H1 (cell line): Measurements from ENCODE around the gene CACNA2D3. TPM values are rescaled to one million over a fixed set of nuclear protein-coding genes. Genes with fewer than 3 reads are reported as not detected.

Experiments used
- BACH1 ChIP-seq: IDR thresholded peaks from 2 replicates; pipeline ENCODE4 v1.6.1; 2012; ENCODE audit warnings: low read length, improper control_type of control experiment
- CBX5 ChIP-seq: fragments of 300-800, 300-1000 bp; sonication (generic); IDR thresholded peaks from 2 replicates; pipeline ENCODE4 v1.7.1; 2016; ENCODE audit warnings: antibody characterized with exemption, low read length, low read depth
- CHD1 ChIP-seq: IDR thresholded peaks from 2 replicates; pipeline ENCODE4 v1.6.1; 2012; ENCODE audit warnings: low read depth, low read length, improper control_type of control experiment
- CHD2 ChIP-seq: IDR thresholded peaks from 2 replicates; pipeline ENCODE4 v1.6.1; 2012; ENCODE audit warnings: low read length, improper control_type of control experiment
- CHD7 ChIP-seq: fragments of 300-600 bp; sonication (generic); IDR thresholded peaks from 2 replicates; pipeline ENCODE4 v1.7.1; 2012; ENCODE audit warnings: low read length, moderate library complexity, mild to moderate bottlenecking, inconsistent platforms; ENCODE audit not compliant: insufficient replicate concordance
- CTBP2 ChIP-seq: IDR thresholded peaks from 2 replicates; pipeline ENCODE4 v1.7.0; 2011; ENCODE audit warnings: borderline replicate concordance, mild to moderate bottlenecking, moderate library complexity, mixed read lengths, low read length; ENCODE audit not compliant: insufficient read depth, insufficient read length
- E2F6 ChIP-seq: IDR thresholded peaks from 2 replicates; pipeline ENCODE4 v1.6.1; 2012; ENCODE audit warnings: inconsistent platforms
- HDAC6 ChIP-seq: IDR thresholded peaks from one replicate; pipeline ENCODE4 v1.7.1; 2012; ENCODE audit warnings: low read depth, mild to moderate bottlenecking, inconsistent platforms, low read length, moderate library complexity
- MAX ChIP-seq: IDR thresholded peaks from 2 replicates; pipeline ENCODE4 v1.6.1; 2012; ENCODE audit warnings: inconsistent platforms
- SIRT6 ChIP-seq: IDR thresholded peaks from one replicate; pipeline ENCODE4 v1.7.1; 2012; ENCODE audit warnings: low read length, inconsistent platforms
- polyA plus RNA-seq, 7 experiments: library from polyadenylated mRNA; depleted of rRNA in 3 of 7; stranded (reverse) in 5 of 7; unstranded in 2 of 7; fragments of >200 nt in 5 of 7; fragments of 200-250 nt in 2 of 7; gene quantifications; 1 replicate in 5 of 7; 2 replicates in 1 of 7; 4 replicates in 1 of 7; pipeline versions ENCODE4 v1.2.1 to v1.2.3, GENCODE V29; 2011 to 2013; ENCODE audit warnings: missing spikeins in 2 of 7, mixed read lengths in 2 of 7
- total RNA-seq: library from RNA; stranded (reverse); fragmentation: NEBNext Ultra II Directional; extraction: Animal tissue kit (Norgen Biotek cat#: 25700); gene quantifications from 2 replicates; pipeline ENCODE4 v1.2.1, GENCODE V29; 2021

The CACNA2D3 gene
- total and polyA plus RNA-seq, 2 of the 8 experiments (the other 6 are each of a cell fraction or from before 2014, with no cell fraction given): 1.5 to 1.8 TPM

GRCh38 chr3:54985856-54986255, 863.5 kb downstream of the CACNA2D3 start (continued):
- no peak for TF ChIP-seq CHD7
- TF ChIP-seq E2F6: no peak
- no peak for TF ChIP-seq HDAC6
- TF ChIP-seq CHD2: no peak
- TF ChIP-seq CBX5: no peak
- TF ChIP-seq CTBP2: no peak
- no peak for TF ChIP-seq BACH1
- no peak for TF ChIP-seq SIRT6
- TF ChIP-seq MAX: no peak
- TF ChIP-seq CHD1: no peak
- TF ChIP-seq, all 59 proteins: peak for 0
